ENCODE measurements around the gene GNAQ.
"Not testable (repeated sequence)": the region's sequence is repeated elsewhere in the genome, so short reads cannot be mapped to it uniquely, and the experiment has no call there.

GNAQ gene

DNA sequence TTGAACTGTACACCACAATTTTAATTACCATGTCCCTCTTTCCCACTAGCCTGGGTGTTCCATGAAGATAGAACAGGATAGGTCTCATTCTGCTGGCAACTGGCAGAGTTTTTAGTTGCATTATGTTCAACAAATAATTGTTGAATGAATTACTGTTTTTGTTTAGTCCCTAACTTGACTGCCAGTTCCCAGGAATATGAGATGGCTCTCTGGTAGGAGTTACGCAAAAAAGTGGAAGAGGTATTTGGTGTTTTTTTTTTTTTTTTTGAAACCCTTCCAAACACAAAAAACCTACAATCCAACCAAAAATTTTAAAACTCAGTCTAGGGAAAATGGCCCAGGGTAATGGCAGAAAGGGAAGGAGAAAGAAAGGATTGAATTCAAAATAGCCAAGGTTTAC lies 153.6 kb downstream of the GNAQ start:
- DNase-seq (ENCODE audit: low read depth), result no peak

DNA sequence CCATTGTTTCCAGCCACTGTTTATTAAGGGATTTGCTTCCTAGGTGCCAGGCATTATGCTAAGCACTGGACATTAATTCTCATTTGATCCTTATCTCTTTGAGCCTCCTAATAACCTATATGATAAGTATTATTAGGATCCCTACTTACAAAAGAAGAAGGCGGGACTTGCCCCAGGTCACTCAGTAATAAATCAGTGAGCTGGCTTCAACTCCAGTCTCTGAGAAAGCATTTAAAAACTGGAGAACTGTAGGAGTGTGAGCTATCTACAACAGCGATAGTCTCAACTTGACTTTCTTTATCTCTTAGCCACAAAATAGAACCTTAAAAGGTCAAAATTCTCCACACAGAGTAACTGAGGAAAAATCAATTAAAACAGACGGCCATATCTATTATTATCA lies 155.0 kb downstream of the GNAQ start:
- no peak for DNase-seq (ENCODE audit: low read depth)

- DNase-seq (ENCODE audit: low read depth), result no peak
Observed at GRCh38 chr9:77876091-77876490, 155.5 kb downstream of the GNAQ start.

GRCh38 chr9:77872863-77873262 lies 158.7 kb downstream of the GNAQ start:
- no peak for DNase-seq (ENCODE audit: low read depth)

GRCh38 chr9:77872177-77872576 lies 159.4 kb downstream of the GNAQ start:
- DNase-seq (ENCODE audit: low read depth), result no peak

- no peak for DNase-seq (ENCODE audit: low read depth)
Observed at GRCh38 chr9:77871483-77871882, 160.1 kb downstream of the GNAQ start.

DNA sequence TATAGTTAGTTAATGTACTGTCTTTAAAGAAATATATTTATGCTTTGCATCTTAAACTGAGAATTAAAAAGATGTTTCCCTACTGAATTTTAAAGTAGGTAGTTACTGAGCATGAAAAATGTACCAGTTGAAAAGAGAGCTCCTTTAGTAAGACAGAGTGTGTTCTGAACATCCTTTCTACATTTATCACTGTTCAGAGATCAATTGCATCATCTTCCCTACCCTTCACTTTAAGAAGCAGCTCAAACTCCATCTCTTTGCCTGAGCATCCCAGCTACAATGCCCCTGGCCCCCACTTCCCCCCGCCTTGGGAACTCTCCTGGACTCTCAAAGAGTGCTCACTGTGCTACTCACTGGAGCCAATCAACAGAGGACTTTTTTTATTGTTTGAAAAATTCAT lies 164.7 kb downstream of the GNAQ start:
- DNase-seq (ENCODE audit: low read depth), result no peak

DNA sequence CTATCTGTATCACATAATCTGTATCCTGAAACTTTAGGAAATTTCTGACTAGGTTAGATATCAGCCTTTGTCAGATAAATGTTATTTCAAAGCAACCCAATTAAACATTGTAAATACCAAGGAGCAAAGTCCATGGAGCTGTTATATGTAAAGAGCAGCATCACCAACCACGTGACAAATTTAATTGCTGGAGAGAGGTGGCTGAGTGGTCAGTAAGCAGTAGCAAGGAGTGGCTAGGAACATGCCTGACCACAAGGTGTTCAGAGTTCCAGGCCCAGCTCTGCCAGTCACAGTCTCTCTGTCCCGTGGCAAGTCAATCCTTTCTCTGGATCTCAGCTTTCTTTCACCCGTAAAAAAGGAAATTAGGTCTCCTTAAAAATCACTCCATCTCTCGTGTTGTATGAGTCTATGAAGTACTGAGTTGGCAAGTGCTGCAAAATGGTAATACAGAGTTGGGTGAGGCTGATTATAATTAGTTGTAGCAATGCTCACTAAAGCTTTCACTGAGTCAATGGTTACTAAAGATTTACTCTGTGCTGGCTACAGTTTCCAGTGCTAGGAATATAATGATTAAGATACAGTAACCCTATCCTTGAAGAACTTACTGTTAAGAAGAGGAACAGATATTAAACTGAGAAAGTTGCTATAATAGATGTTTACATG lies 166.1 kb downstream of the GNAQ start:
- no peak for DNase-seq (ENCODE audit: low read depth)

DNA sequence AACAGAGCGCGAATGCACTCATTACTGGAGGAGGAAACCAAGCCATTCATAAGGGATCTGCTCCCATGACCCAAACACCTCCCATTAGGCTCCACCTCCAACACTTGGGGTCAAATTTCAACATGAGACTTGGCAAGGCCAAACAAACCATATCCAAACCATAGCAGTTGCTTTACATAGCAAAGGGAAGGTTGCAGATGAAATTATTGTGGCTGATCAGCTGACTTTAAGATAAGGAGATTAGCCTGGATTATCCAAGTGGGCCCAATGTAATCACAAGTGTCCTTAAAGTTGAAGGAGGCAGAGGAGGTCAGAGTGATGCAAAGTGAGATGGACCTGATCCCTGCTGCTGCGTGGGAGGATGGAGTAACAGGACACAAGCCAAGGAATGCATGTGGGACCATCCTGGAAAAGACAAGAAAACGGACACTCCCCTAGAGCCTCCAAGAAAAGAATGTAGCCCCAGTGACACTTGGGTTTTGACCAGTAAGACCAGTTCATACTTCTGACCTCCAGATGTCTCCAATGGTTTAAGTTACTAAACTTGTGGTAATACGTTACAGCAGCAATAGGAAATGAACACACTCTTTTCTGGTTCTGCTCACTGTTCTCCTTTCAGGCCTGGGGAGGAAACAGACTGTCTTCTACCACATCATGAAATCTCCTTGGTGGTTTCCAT lies 167.3 kb downstream of the GNAQ start:
- no peak for DNase-seq (ENCODE audit: low read depth)

DNA sequence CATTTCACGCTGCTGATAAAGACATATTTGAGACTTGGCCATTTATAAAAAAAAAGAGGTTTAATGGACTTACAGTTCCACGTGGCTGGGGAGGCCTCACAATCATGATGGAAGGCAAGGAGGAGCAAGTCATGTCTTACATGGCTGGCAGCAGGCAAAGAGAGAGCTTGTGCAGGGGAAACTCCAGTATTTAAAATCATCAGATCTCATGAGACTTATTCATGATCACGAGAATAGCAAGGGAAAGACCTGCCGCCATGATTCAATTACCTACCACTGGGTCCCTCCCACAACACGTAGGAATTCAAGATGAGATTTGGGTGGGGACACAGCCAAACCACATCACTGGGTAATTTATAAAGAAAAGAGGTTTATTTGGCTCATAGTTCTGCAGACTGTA lies 168.0 kb downstream of the GNAQ start:
- DNase-seq (ENCODE audit: low read depth), result not testable (repeated sequence)

- not testable (repeated sequence) for DNase-seq (ENCODE audit: low read depth)
Observed at GRCh38 chr9:77860953-77861352, 170.7 kb downstream of the GNAQ start.

DNA sequence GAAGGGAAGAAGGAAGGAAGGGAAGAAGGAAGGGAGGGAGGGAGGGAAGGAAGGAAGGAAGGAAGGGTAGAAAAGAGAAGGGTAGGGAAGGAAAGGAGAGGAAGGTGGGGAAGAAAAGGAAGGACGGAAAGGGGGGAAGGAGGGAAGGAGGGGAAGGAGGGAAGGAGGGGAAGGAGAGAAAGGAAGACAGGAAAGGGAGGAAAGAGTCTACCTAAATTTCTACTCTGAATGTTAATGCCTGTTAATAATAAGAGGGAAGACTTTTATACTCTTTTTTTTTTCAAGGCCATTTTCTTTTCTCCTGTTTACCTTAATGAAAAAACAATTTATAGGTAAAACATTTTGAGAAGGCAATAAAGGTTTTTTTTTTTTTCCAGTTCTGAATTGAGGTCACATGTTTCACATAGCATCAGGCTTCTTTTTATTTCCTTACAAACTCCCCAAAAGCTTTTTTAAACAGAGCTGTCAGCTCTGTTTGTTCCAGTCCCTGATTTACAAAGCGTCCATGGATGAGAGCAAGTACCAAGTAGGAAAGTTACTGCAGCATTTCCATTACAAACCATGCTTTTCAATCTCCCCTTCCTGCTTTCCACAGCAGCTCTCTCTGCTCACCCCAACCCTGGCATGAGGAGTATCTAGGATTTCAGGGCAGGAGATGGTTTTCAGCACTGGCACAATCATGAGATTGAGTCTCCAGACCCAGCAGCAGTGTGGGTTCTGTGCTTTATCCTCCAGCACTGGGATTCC lies 173.9 kb downstream of the GNAQ start:
- no peak for DNase-seq (ENCODE audit: low read depth)

GRCh38 chr9:77856615-77857014 lies 175.0 kb downstream of the GNAQ start:
- DNase-seq (ENCODE audit: low read depth), result no peak

- no peak for DNase-seq (ENCODE audit: low read depth)
Observed at GRCh38 chr9:77854916-77855311, 176.7 kb downstream of the GNAQ start.

DNA sequence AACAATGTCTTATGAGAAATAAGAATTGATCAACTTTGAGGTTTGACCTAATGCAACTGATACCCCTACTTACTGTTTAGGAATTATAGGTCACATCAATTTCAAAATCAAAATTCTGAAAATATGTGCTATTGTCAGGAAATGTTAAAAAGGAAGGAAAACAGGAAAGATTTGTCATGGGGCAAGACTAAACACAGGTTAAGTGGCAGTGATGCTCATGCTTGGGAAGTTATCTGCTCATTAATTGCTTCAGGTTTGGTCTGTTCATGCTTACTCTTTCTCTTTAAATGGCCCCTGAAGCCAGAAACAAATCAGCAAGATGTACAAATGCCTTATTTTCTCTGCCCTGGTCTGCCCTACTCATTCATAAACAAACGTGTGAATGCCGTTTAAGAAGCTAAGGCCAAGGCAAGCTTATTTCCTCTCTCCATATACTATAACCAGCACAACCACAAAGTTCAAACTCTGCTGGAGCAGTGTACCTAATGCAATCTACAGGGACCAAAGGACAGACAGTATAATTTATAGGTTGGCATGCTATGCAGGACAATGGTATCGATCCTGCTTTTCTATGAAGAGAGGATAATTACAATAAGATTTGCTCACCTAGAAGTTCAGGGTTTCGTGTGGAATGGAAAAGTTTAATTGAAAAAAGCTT lies 177.2 kb downstream of the GNAQ start:
- no peak for DNase-seq (ENCODE audit: low read depth)

- no peak for DNase-seq (ENCODE audit: low read depth)
Observed at GRCh38 chr9:77853716-77854115, 177.9 kb downstream of the GNAQ start.

GRCh38 chr9:77851882-77852595 lies 179.6 kb downstream of the GNAQ start:
- DNase-seq (ENCODE audit: low read depth), result no peak

DNA sequence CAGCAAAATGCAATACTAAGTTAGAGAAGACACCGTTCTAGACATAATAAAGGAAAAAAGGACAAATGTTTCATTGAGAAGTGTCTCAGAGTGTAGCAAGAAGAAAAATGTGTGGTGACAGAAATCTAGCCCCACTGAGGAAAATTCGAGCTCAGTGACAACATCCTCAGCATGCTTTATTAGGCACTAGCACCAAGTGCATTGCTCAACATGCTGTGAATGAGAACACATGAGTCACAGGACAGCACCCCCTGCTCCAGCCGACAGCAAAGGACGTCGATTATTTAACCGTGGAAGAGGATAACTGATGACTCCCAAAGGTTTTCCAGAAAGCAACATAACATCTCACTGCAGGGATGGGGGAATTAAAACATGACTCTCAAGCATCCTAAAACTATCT lies 182.7 kb downstream of the GNAQ start:
- DNase-seq (ENCODE audit: low read depth), result peak; percentile 38

DNA sequence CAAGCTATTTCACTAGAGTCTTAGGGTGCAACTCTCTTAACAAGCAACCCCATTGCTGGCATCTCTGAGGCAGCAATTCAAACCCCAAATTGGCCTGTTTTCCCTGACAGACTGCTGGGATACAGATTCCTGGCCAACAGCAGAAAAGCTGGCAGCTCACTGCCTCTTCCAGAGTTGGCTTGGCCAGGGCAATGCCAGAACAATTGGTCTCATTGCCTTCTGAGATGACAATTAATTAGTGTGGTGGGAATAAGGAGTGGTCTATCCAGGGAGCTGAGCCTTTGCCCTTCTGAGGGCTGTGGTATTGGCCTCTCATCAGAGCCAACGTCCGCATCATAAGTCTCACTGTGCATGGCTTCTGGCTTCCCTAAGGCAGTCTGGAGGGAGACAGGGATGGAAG lies 183.2 kb downstream of the GNAQ start:
- no peak for DNase-seq (ENCODE audit: low read depth)

GRCh38 chr9:77847626-77848025 lies 184.0 kb downstream of the GNAQ start:
- no peak for DNase-seq (ENCODE audit: low read depth)

DNA sequence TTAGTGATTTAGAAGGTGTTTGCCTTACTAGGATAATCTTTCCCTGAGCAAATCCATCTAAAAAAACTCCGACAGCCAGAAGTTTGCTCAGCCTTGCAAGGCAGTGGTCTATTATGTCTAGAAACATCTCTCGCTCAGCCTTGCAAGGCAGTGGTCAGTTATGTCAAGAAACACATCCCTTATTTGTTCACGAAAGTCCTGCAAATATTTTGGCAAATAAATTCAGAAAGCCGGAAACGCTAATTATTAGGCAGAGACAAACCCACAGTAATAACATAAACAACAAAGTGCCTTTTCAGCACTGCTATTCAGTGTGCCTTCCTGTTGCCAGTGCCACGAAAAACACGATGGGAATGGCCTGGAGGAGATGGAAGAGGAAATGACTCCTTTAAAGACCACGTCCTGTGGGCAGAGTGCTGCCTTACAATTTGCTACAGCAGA lies 184.5 kb downstream of the GNAQ start:
- no peak for DNase-seq (ENCODE audit: low read depth)

GRCh38 chr9:77844415-77844814 lies 187.2 kb downstream of the GNAQ start:
- no peak for DNase-seq (ENCODE audit: low read depth)
